ENCODE results near the gene CCM2. TPM values are rescaled to one million over a fixed set of nuclear protein-coding genes. Genes with fewer than 3 reads are reported as not detected.

The CCM2 gene
- total and polyA plus RNA-seq, 7 donors = 33.3 to 110 (median 49.9) TPM

GRCh38 chr7:44975331-44976039 lies 24.5 kb upstream of the CCM2 start:
- no peaks in the 10 kb centered on the region for H3K27me3 ChIP-seq (ENCODE audit: insufficient read depth in 3 of 3, low read length in 2 of 3)
- 92 to 95% (median 92%) methylated on average over 12 of the region's 12 CpGs for WGBS, 3 donors
- intact Hi-C loops (cut with DNase I) = no loop called here
- peaks cover 0 to 13% of the 10 kb centered on the region in 2 donors for H3K36me3 ChIP-seq (ENCODE audit: insufficient read depth in 1 of 2, low read depth in 1 of 2)
- no peak overlapping the region for H3K27ac ChIP-seq
- H3K4me1 ChIP-seq = no peaks in the 10 kb centered on the region
- no peak for TF ChIP-seq CTCF (IDR thresholded peaks at IDR 0.05)
- no peaks in the 10 kb centered on the region for H3K9me3 ChIP-seq
- H3K4me3 ChIP-seq = no peak overlapping the region
- ATAC-seq (no peak), DNase-seq (no peak)

- no peak for ATAC-seq
- H3K27ac ChIP-seq = no peak overlapping the region
- no peaks in the 10 kb centered on the region for H3K9me3 ChIP-seq
- H3K36me3 ChIP-seq (ENCODE audit: insufficient read depth in 1 of 2, low read depth in 1 of 2) = peaks cover 0 to 19% of the 10 kb centered on the region in 2 donors
- no peak overlapping the region for H3K4me3 ChIP-seq
- DNase-seq = no peak
- no peaks in the 10 kb centered on the region for H3K4me1 ChIP-seq
- intact Hi-C loops (cut with DNase I) = no loop called here
- TF ChIP-seq CTCF (IDR thresholded peaks at IDR 0.05) = no peak
- WGBS, 3 donors = 91 to 97% (median 92%) methylated on average over 6 of the region's 6 CpGs
- H3K27me3 ChIP-seq (ENCODE audit: insufficient read depth in 3 of 3, low read length in 2 of 3) = no peaks in the 10 kb centered on the region
These were observed 23.8 kb upstream of the CCM2 start for GRCh38 chr7:44976040-44976745.

- no peak for ATAC-seq
- whole genome bisulfite sequencing, 3 donors = 95 to 98% (median 96%) methylated on average over 17 of the region's 17 CpGs
- DNase-seq = no peak
- no peaks in the 10 kb centered on the region for H3K9me3 ChIP-seq
- H3K4me1 ChIP-seq = no peaks in the 10 kb centered on the region
- H3K36me3 ChIP-seq (ENCODE audit: insufficient read depth in 1 of 2, low read depth in 1 of 2) = peaks cover 0 to 25% of the 10 kb centered on the region in 2 donors
- intact Hi-C loops (cut with DNase I) = no loop called here
- TF ChIP-seq CTCF (IDR thresholded peaks at IDR 0.05) = no peak
- H3K27ac ChIP-seq = no peak overlapping the region
- H3K27me3 ChIP-seq (ENCODE audit: insufficient read depth in 3 of 3, low read length in 2 of 3) = no peaks in the 10 kb centered on the region
- H3K4me3 ChIP-seq = no peak overlapping the region
These were observed 23.2 kb upstream of the CCM2 start for GRCh38 chr7:44976746-44977196.

GRCh38 chr7:44977304-44977958 lies 22.6 kb upstream of the CCM2 start:
- Histone ChIP-seq H3K9me3 (no peaks in the 10 kb centered on the region), H3K27ac (no peak overlapping the region), H3K4me3 (no peak overlapping the region), H3K36me3 (ENCODE audit: insufficient read depth in 1 of 2, low read depth in 1 of 2) (peaks cover 0 to 31% of the 10 kb centered on the region in 2 donors), H3K4me1 (no peaks in the 10 kb centered on the region), H3K27me3 (ENCODE audit: insufficient read depth in 3 of 3, low read length in 2 of 3) (no peaks in the 10 kb centered on the region)
- intact Hi-C loops (cut with DNase I) = no loop called here
- ATAC-seq (no peak), DNase-seq (no peak)
- TF ChIP-seq CTCF (IDR thresholded peaks at IDR 0.05) = no peak
- 68 to 76% (median 68%) methylated on average over 7 to 8 of the region's 8 CpGs for WGBS, 3 donors
